Stomach (tissue), 4 donors: ENCODE data around the gene SP3.

ENCODE experiments used
- CTCF ChIP-seq, 7 experiments: fragments of 450-650 bp in 4 of 7; fragments of 200-600 bp in 3 of 7; sonication (generic) in 3 of 7; IDR thresholded peaks; one replicate each; pipeline ENCODE4 v1.5.1; 2016 to 2019; ENCODE audit warnings: antibody characterized with exemption in 7 of 7, control low read depth in 2 of 7, mild to moderate bottlenecking in 1 of 7
- EP300 ChIP-seq: sonication (generic); formaldehyde crosslinking; IDR thresholded peaks from one replicate; pipeline ENCODE4 v1.6.1; 2017; ENCODE audit warnings: antibody characterized with exemption
- POLR2A ChIP-seq, 4 donors: fragments of 450-650 bp; IDR thresholded peaks; one replicate each; pipeline ENCODE4 v1.6.1; 2016; ENCODE audit warnings: antibody characterized with exemption in 4 of 4, control low read depth in 2 of 4, mild to moderate bottlenecking in 1 of 4, moderate library complexity in 1 of 4
- POLR2AphosphoS5 ChIP-seq, 3 donors: sonication (generic); formaldehyde crosslinking; IDR thresholded peaks; one replicate each; pipeline ENCODE4 v1.6.1; 2016; ENCODE audit warnings: antibody characterized with exemption in 3 of 3

- no peak for TF ChIP-seq CTCF (IDR thresholded peaks at IDR 0.05)
- TF ChIP-seq POLR2AphosphoS5 (IDR thresholded peaks at IDR 0.05): no peak
- TF ChIP-seq POLR2A (IDR thresholded peaks at IDR 0.05): no peak
- no peak for TF ChIP-seq EP300
Measured at GRCh38 chr2:174013315-174013751, 48.2 kb upstream of the SP3 start.
